Measurements from ENCODE around the gene BCL2L1.
"Not testable (repeated sequence)": the region's sequence is repeated elsewhere in the genome, so short reads cannot be mapped to it uniquely, and the experiment has no call there.

Gene BCL2L1

GRCh38 chr20:31722257-31723068 lies at the start of gene BCL2L1:
Gene BCL2L1 (minus strand): TSS chr20:31722868. CDS start chr20:31722218, 650 bp downstream.
- DNase-seq (ENCODE audit: low read depth): no peak
- peak within 1 kb of the TSS; percentile 80 for H3K4me3 ChIP-seq (ENCODE audit: low read depth, low read length)

DNA sequence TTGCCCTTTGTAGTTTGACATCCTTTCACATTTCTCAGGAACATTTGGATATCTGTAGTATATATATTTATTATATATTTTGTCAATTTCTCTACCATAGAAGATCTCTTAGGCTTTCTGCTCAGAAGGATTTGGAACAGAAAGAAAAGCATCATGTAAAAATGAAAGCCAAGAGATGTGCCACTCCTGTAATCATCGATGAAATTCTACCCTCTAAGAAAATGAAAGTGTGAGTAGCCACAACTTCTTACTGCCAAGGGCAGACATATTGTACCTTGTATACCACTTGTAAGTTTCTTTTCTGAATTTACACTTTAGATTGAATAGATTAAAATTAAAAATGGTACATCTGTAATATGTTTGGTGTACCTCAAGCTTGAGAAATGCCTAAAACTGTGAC lies 47.6 kb upstream of the BCL2L1 start:
- no peak for DNase-seq (ENCODE audit: low read depth)
- no peak overlapping the region for H3K4me3 ChIP-seq (ENCODE audit: low read depth, low read length)

DNA sequence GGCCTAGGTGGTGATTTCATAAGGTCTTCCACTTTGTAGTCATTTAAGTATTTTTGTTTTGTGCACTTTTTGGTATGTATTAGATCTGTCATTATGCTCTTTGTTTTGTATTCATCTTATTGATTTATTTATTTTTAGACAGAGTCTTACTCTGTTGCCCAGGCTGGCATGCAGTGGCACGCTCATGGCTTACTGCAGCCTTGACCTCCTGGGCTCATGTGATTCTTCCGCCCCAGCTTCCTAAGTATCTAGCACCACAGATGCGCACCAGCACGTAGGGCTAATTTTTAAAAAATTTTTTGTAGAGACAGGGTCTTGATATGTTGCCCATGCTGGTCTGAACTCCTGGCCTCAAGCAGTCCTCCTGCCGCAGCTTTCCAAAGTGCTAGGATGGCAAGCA lies 47.0 kb upstream of the BCL2L1 start:
- no peak for DNase-seq (ENCODE audit: low read depth)

DNA sequence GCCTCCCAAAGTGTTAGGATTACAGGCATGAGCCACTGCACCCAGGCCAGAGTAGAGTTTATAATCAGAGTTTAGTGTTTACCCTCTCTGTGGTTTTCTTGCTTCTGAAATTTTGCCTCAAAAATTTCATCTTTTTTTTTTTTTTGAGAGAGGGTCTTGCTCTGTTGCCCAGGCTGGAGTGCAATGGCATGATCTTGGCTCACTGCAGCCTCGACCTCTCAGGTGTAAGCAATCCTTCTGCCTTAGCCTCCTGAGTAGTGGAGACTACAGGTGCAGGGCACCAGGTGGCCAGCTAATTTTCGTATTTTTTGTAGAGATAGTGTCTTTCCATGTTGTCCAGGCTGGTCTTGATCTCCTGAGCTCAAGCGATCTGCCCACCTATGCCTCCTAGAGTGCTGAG lies 45.1 kb upstream of the BCL2L1 start:
- DNase-seq (ENCODE audit: low read depth): no peak

More for the DNA sequence above, 47.0 kb upstream of the BCL2L1 start:
- no peak overlapping the region for H3K4me3 ChIP-seq (ENCODE audit: low read depth, low read length)

GRCh38 chr20:31764641-31765305 lies 42.1 kb upstream of the BCL2L1 start:
- no peak overlapping the region for H3K4me3 ChIP-seq (ENCODE audit: low read depth, low read length)
- DNase-seq (ENCODE audit: low read depth): no peak

More for the DNA sequence above, 45.1 kb upstream of the BCL2L1 start:
- no peak overlapping the region for H3K4me3 ChIP-seq (ENCODE audit: low read depth, low read length)

DNA sequence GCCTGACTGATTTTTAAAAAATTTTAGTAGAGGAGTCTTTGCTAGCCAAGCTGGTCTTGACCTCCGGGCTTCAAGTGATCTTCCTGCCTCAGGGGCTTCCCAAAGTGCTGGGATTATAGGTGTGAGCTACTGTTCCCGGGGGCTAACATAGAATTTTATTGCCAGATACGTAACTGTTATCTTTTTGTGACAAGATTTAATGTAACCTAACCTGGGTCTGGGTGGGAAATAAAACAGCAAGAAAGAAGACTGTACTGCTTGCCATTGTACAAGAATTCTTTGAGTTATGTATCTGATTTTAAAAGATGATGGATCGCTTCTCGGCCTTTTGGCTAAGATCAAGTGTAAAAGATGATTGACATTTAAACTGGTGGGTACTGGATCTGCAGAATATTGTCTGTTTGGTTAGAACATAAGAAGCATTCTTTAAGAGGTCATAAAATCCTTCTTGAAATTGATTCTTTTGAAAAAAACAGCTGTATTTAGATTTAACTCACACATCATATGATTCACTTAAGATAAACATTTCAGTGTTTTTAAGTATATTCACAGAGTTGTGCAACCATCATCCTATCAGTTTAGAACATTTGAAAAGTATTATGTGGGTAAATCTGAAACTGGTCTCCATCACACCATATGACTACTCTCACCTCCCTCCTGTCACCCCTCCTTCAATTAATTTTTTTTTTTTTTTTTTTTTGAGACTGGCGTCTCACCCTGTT lies 38.0 kb upstream of the BCL2L1 start:
- peak; percentile 43 for DNase-seq (ENCODE audit: low read depth)
- no peak overlapping the region for H3K4me3 ChIP-seq (ENCODE audit: low read depth, low read length)

GRCh38 chr20:31759836-31760518 lies 37.3 kb upstream of the BCL2L1 start:
- DNase-seq (ENCODE audit: low read depth): no peak
- no peak overlapping the region for H3K4me3 ChIP-seq (ENCODE audit: low read depth, low read length)

GRCh38 chr20:31758991-31759390 lies 36.3 kb upstream of the BCL2L1 start:
- no peak overlapping the region for H3K4me3 ChIP-seq (ENCODE audit: low read depth, low read length)
- DNase-seq (ENCODE audit: low read depth): no peak

DNA sequence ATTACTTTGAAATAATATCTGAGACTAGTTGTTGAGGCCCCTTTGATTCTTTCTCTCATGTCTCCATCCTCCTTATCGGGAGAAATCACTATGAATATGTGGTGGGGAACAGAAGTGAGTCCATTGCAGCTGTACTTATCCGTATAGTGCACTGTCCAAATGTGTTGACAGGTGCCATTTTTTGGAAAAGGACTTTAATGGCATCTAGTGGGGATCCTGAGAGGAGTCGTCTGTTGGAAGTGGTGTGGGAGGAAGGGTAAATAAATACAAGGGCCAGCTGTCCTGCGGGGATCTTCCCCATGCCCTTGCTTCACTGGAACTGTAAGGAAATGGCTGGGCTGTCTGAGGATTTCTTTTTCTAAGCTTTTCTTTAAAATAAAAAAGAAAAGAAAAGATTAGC lies 35.9 kb upstream of the BCL2L1 start:
- no peak for DNase-seq (ENCODE audit: low read depth)

DNA sequence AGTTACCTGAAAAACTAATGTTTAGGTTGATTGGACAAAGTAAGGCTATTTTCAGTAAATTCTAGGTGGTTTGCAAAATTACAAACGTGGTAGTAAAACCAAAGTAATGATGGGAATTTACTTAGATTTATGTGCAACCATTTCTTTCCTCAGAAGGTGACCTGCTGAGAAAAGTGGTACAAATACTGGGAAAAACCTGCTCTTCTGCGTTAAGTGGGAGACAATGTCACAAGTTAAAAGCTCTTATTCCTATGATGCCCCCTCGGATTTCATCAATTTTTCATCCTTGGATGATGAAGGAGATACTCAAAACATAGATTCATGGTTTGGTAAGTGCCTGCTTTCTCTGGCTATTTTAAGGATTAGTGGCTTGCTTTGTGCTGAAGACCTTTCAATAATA lies 34.6 kb upstream of the BCL2L1 start:
- DNase-seq (ENCODE audit: low read depth): no peak
- H3K4me3 ChIP-seq (ENCODE audit: low read depth, low read length): no peak overlapping the region

More for the DNA sequence above, 35.9 kb upstream of the BCL2L1 start:
- H3K4me3 ChIP-seq (ENCODE audit: low read depth, low read length): no peak overlapping the region

GRCh38 chr20:31751126-31751525 lies 28.5 kb upstream of the BCL2L1 start:
- no peak overlapping the region for H3K4me3 ChIP-seq (ENCODE audit: low read depth, low read length)
- DNase-seq (ENCODE audit: low read depth): peak; percentile 87

DNA sequence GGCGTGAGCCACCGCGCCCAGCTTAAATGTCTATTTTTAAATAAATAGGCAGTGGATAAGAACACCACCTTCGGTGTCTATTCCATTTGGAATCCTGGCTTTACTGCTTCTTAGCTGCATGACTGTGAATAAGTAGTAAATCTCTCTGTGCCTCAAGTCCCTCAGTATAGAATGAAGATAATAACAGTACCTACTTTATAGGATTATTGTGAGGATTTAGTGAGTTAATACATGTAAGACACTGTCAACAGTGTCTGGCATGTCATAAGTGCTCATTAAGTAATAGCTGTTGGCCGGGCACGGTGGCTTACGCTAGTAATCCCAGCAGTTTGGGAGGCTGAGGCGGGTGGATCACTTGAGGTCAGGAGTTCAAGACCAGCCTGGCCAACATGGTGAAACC lies 26.6 kb upstream of the BCL2L1 start:
- H3K4me3 ChIP-seq (ENCODE audit: low read depth, low read length): no peak overlapping the region
- no peak for DNase-seq (ENCODE audit: low read depth)

GRCh38 chr20:31747640-31748039 lies 25.0 kb upstream of the BCL2L1 start:
- DNase-seq (ENCODE audit: low read depth): peak; percentile 47
- no peak overlapping the region for H3K4me3 ChIP-seq (ENCODE audit: low read depth, low read length)

DNA sequence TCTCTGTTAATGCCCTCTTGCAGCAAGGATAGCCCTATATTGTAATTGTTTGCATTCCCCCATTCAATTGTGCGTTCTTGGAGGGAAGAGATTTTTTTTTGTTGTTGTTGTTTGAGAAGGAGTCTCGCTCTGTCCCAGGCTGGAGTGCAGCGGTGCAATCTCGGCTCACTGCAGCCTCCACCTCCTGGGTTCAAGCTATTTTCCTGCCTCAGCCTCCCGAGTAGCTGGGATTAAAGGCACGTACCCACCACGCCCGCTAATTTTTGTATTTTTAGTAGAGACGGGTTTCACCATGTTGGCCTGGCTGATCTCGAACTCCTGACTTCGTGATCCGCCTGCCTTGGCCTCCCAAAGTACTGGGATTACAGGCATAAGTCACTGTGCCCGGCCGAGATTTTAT lies 24.4 kb upstream of the BCL2L1 start:
- not testable (repeated sequence) for DNase-seq (ENCODE audit: low read depth)

GRCh38 chr20:31746068-31746878 lies 23.6 kb upstream of the BCL2L1 start:
- DNase-seq (ENCODE audit: low read depth): no peak
- no peak overlapping the region for H3K4me3 ChIP-seq (ENCODE audit: low read depth, low read length)

More for the DNA sequence above, 24.4 kb upstream of the BCL2L1 start:
- H3K4me3 ChIP-seq (ENCODE audit: low read depth, low read length): not testable (repeated sequence)

DNA sequence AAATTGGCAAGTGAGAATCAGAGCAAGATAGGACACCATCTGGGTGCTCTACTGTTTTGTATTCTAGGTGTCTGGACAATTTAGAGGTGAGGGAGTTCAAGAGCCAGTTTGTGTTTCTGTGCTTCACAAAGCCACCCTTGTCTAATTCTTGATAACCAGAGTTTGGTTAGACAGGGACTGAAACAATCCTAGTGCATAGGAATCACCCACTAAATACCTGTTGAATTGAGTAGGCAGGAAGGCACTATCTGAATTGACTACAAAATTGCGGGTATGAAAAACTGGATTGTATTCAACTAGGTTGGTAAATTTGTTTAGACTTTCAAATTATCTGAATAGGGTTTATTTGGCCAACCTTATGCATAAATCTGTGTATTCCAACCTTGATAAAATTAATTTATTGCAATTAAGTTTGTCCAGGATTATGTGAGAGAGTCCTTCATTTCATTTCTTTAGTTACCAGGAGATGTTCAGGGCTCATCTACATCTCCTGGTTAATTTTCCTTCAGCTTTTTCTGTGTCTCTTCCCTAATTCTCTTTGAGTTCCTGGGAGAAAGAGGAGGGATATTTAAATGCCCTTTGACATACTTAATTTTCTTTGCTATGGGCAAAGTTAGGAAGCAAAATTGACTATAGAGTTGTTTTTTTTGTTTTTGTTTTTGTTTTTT lies 18.1 kb upstream of the BCL2L1 start:
- DNase-seq (ENCODE audit: low read depth): no peak

GRCh38 chr20:31740208-31740607 lies 17.5 kb upstream of the BCL2L1 start:
- DNase-seq (ENCODE audit: low read depth): no peak
- H3K4me3 ChIP-seq (ENCODE audit: low read depth, low read length): peak overlapping the region; percentile 88

More for the DNA sequence above, 18.1 kb upstream of the BCL2L1 start:
- H3K4me3 ChIP-seq (ENCODE audit: low read depth, low read length): peak overlapping the region; percentile 88

DNA sequence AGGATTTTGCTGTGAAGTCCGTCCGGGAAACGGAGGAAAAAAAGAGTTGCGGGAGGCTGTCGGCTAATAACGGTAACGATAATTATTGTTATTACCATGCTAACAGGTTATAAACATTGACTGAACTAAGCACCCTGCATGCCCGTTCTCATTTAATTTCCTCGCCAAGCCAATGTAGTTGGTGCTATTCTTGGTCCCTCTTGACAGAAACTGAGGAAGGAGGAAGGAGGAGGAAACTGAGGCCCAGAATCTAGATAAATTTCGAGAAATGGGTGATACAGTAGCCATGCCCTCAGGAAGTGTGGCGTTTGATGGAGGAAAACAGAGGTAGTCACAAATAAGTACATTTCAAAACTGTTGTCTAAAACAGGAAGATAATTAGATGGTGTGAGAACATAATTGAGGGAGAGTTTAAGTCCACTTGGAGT lies 16.9 kb upstream of the BCL2L1 start:
- H3K4me3 ChIP-seq (ENCODE audit: low read depth, low read length): peak overlapping the region; percentile 88
- no peak for DNase-seq (ENCODE audit: low read depth)
